GM19372 (cell line): ENCODE data around the gene ERO1B.
"Not testable (repeated sequence)": the region's sequence is repeated elsewhere in the genome, so short reads cannot be mapped to it uniquely, and the experiment has no call there.

Experiments used
- ATAC-seq: cut with Tn5 transposase; IDR thresholded peaks from one replicate; pipeline ENCODE4 v1.9.1; 2021; ENCODE audit warnings: mild to moderate bottlenecking, low read depth, moderate library complexity; ENCODE audit not compliant: unreplicated experiment

ERO1B gene, protein sequence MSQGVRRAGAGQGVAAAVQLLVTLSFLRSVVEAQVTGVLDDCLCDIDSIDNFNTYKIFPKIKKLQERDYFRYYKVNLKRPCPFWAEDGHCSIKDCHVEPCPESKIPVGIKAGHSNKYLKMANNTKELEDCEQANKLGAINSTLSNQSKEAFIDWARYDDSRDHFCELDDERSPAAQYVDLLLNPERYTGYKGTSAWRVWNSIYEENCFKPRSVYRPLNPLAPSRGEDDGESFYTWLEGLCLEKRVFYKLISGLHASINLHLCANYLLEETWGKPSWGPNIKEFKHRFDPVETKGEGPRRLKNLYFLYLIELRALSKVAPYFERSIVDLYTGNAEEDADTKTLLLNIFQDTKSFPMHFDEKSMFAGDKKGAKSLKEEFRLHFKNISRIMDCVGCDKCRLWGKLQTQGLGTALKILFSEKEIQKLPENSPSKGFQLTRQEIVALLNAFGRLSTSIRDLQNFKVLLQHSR

DNA sequence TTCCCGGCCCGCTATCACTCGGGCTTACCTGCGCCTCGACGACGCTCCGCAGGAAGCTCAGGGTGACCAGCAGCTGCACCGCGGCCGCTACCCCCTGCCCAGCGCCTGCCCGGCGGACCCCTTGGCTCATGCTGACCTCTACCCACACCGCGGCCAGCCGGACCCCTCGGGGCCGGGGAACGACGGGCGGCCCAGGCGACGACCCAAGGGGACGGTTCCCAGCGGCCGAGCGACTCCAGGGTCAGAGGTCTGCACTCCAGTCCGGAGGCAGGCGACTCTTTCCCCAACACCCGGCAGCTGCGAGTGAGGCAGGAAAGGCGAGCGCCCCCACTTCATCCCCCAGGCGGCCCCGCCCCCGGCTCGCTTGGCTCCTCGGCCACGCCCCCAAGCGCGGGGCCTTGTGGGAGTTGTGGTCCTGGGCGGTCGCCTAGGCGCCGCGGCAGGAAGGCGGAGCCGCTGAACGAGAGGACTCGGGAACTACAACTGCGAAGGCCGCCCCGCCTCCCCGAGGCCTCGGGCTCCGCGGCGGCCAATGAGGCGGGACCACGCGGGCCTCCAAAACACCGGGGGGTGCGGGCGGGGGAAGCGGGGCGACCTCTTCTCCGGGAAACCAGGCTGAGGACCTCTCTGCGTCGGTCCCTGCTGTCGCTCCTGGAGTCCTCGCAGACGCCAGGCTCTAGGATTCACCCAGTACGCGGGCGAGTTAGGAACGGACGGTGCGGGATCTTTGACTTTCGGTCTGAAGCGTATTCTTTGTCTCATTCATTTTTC is at the start of gene ERO1B:
TSS of gene ERO1B (minus strand) at position 305 of the 771 bp plus-strand sequence. CDS start at position 130, 175 bp downstream.
- peak; percentile 82 for ATAC-seq

DNA sequence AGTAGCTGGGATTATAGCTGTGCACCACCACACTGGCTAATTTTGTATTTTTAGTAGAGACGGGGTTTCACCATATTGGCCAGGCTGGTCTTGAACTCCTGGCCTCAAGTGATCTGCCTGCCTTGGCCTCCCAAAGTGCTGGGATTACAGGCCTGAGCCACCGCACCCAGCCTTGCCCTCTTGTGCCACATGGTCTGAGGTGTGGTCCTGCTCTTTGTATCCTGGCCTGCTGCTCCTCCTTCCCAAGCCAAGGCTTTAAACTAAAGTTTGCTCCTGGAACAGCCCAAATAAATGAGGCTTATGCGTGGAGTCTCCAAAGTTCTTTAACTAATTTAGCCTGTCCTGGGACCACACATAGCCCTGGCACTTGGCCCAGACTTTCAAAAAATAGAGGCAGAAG is 49.7 kb upstream of the ERO1B start:
- not testable (repeated sequence) for ATAC-seq

DNA sequence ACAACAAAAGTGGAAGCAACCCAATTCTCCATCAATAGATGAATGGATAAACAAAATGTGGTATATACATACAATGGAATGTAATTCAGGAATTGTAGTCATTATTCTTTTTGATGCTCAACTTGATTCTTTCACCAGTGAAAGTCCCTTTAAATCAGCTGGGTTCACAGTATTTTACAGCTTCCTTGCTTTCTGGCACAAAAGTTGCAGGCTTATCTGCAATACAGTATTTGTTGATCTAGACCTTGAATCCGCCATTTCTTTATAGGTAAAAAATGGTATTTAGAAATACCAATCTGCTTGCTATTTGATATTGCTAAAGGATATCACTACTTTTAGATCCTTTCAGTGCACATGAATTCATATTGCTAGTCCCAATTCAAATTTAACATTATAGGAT is 44.7 kb upstream of the ERO1B start:
- no peak for ATAC-seq

DNA sequence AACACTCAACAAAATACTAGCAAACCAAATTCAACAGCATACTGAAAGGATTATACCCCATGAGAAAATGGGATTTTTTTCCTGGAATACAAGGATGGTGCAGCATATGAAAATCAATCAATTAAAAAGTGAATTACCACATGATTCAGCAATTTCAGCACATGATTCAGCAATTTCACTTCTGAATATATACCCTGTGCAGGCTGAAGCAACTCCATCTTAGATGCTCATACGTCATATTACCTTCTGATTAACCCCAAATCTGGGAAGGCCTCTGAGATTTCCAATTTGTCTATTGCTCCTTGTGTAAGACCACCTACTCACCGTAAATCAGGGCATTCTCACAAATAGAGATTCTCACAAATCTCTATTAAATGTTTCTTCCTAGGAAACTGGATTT is 43.8 kb upstream of the ERO1B start:
- no peak for ATAC-seq

DNA sequence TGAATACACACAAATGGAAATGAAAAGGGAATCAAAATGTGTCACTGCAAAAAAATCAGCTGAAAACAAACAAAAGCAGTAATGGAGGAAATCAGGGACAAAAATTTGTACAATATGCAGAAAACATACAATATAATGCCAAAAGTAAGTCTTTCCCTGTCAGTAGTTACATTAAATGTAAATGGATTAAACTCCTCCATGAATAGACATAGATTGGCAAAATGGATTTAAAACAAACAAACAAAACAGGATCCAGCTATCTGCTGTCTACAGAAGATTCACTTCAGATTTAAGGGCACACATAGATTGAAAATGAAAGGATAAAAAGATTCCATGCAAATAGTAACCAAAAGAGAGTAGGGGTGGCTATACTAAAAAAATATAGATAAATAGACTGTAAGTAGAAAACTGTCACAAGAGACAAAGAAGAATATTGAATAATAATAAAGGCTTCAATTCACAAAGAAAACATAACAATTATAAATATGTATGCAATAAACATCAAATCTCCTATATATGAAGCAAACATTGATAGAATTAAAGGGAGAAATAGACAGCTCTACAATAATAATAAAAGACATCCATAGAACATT is 42.2 kb upstream of the ERO1B start:
- ATAC-seq = no peak

DNA sequence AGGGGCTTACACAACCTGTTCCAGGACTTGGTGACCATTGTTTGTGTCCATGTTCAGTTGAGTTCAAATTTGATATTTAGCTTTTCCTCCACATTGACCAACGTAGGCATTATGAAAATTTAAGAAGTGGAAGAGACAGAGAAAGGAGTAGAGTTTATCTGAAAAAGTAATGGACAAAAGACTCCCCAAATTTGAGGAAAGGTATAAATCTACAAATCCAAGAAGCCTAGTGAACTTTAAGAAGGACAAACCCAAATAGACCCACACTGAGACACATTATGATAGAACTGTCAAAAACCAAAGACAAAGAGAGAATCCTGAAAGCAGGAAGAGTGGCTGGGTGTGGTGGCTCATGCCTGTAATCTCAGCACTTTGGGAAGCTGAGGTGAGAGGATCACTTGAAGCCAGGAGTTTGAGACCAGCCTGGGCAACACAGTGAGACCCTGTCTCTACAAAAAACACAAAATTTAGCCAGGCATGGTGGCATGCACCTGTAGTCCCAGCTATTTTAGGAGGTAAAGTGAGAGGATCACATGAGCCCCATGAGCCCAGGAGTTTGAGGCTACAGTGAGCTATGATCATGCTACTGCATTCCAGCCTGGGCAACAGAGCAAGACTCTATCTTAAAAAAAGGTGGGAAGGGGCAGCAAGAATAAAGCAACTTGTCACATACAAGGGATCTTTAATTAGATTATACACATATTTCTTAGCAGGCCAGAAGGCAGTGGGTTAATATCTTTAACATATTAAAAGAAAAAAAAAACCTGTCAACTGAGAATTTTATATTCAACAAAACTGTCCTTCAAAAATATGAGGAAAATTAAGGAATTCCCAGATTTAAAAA is 41.0 kb upstream of the ERO1B start:
- no peak for ATAC-seq

DNA sequence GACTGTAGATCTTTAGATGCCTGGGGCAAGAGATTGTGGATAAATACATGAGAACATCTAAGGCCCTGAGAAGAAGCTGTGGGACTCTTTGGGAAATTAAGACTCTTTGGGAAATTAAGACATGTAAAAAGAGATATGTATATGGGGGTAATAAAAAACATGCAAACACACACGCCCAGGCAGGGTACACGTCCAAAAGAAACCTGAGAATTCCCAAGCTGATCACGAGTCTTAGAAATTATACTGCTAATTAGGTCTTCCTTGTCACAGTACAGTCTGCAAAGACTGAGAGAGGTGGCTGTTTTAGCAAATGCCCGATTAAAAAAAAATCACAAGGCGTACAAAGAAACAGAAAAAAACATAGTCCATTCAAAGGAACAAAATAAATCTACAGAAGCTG is 39.3 kb upstream of the ERO1B start:
- ATAC-seq = no peak

DNA sequence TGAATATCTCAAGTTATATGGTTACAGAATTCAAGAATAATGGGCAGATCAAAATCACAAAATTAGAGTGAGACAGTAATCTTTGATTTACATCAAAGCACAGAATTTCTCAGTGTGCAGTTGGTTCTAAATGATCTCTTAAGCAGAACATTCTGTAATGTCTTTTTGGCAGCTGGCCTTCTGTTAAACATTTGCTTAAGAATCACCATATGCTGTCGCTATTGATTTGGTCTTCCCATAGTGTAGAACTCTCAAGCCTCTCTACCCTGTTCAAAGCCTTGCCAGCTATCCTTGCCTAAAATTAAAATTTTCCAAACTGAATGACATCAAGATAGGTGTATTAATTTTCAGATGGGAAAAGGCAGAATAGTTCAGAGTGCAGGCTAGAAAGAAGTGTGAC is 38.9 kb upstream of the ERO1B start:
- ATAC-seq = no peak

DNA sequence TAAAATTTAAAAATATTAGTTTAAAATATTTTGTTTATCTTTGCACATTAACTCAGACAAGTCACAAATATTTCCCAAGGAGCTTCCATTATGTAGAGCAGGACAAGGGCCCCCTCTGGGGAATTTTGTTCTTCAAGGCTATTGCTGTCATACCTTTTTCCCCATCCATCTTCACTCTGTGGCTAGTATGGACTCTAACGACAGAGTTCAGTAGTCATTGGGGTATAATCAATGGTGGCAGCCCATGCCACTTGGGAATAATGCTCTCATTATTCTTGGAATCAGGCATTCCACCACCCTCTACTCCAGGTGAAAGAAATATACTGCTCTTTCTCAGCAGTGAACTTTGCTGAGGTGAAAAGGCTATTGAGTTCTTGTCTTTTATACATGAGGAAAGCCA is 38.5 kb upstream of the ERO1B start:
- ATAC-seq = no peak

DNA sequence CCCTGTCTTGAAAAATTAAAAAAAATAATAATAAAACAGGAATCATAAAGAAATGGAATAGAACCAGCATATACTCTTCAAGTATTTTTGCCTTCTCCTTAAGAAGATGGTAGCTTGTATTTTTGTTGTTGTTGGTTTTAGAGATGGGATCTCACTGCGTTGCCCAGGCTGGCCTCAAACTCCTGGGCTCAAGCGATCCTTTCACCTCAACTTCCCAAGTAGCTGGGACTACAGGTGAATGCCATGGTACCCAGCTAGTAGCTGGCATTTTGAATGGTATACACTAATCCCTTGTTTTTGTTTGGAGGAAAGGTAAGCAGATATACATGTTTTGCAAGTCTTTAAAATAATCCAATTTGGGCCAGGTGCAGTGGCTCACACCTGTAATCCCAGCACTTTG is 34.7 kb upstream of the ERO1B start:
- no peak for ATAC-seq

DNA sequence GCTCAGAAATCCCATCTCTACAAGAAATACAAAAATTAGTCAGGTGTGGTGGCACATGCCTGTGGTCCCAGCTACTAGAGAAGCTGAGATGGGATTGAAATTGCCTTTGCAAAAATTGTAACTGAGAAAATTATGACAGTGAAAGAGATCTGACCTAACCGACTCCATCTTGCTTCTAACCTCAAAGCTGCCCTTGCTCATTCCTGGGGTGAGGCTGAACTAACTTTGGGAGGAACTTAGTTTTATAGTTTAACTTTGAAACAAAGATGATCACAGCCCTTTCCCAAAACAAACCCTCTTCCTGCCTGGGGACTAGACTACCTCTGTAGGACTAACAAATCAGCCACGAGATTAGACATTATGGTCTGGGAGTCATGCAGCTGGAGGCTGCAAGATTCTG is 33.8 kb upstream of the ERO1B start:
- no peak for ATAC-seq

DNA sequence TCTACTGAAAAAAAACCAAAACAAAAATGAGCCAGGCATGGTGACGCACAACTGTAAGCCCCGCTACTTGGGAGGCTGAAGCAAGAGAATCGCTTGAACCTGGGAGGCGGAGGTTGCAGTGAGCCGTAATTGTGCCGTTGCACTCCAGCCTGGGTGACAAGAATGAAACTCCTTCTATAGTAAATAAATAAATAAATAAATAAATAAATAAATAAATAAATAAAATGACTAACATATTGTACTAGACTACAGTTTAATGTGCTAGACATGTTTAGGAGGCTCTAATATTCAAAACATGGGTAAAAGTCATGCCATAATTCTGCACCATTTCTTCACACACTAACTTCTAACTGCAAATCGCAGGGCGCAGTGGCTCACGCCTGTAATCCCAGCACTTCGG is 33.3 kb upstream of the ERO1B start:
- ATAC-seq = no peak

DNA sequence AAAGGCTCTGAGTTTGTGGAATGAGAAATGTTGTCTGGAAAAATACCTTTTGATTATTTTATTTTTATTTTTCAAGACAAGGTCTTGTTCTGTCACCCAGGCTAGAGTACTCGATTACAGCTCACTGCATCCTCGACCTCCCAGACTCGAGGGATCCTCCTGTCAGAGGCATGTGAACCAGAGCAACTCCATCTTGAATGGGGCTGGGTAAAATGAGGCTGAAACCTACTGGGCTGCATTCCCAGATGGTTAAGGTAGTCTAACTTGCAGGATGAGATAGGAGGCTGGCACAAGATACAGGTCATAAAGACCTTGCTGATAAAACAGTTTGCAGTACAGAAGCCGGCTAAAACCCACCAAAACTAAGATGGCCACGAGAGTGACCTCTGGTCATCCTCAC is 32.3 kb upstream of the ERO1B start:
- ATAC-seq = not testable (repeated sequence)

DNA sequence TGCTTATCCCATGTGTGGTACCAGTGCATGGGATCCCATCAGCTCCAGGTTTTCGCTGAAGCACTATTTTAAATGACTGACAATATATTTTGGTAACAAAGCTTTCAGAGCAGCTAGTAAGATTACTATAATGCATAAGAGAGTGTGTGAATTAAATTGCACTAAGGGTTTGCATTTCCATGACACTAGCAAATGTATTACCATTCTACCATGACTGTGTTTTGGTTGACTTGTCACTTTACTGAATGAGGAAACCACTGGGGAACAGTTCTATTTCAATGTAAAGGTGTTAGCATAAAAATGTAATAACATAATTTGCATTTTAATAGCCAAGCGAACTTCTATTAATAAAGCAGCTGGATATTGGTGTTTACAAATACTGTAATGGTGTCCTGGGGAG is 31.7 kb upstream of the ERO1B start:
- ATAC-seq = no peak

DNA sequence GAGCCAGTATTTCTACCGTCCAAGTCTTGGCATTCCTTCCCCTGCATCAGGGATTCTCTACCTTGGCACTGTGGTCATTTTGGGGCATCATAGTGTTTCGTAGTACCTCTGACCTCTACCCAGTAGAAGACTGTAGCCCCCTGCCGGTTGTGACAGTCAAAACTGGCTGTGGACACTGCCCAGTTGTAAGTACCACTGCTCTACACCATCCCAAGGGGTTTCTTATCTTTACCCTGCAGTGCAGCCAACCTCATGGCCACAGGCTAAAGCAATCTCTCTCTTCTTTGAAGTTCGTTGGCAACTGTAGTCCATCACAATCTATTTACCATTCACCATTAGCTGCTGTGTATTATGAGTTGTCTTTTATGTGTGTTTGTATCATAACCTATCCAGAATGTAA is 29.3 kb upstream of the ERO1B start:
- ATAC-seq = no peak

DNA sequence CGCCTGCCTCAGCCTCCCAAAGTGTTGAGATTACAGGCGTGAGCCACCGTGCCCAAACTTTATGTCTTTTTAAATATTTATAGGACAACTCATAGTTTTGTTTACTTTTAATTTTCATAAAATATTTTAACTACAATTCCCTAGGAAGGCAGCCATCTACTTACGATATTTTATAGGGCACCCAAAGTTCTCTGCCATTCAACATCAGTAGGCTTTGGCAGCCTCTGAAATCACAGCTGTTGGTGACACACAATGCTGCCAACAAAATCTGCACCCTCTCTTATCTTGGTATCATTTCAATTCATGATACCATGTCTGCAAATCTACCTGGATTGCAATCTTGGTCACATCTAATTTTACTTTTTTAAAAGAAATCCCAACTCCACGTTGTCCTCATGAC is 27.1 kb upstream of the ERO1B start:
- no peak for ATAC-seq

DNA sequence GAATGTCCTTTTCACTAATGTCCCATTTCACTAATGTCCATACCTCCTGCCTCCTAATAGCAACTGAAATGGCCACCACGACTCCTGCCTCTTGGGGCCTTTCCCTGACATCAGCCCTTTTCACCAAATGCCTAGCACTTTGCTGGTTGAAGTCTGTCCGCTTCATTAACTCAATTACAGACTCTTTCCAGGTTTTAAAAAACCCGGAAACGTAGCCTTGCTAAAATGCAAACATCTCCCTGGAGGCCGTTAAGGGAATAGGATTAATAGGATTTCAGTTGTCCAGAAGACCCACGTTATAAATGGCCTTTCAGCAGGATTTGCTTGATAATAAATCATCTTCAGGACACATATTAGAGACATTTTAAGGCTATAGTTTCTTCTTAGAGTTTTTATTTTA is 25.7 kb upstream of the ERO1B start:
- no peak for ATAC-seq

DNA sequence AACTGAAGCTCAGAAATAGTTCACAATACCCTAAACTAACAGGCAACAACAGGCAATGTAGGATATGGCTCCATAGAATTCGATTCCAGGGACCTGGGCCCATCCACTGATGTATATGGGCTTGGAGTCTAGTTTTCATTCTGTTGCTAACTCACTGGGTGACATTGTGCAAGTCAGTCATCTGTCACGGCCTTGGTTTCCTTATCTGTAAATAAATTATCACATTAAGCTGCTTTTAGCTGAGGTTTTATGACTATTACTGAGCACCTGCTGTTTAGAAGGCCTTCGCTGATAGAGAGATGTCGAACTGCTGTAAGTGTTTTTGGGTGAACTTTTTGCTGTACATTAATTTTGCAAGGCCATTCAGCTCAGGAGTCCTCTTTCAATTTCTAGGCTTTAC is 22.9 kb upstream of the ERO1B start:
- ATAC-seq = no peak

DNA sequence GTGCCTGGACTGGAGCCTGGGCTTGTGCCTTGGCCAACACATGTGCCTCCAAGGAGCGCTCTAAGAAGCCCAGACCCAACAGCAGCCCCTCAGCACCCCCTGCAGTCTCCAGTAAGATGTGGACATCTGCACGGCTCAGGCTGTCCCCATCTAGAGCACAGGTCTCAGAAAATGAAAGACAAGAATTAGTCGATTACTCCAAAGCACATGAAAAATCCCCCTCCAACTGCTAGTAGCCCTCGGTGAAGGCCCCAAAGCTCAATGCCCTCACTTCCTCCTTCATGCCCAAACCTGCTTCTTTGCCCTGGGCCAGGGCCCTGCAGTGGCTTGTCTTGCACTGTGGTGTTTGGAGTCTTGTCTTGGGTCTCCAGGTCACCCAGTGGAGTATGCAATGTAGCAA is 21.9 kb upstream of the ERO1B start:
- peak; percentile 57 for ATAC-seq

DNA sequence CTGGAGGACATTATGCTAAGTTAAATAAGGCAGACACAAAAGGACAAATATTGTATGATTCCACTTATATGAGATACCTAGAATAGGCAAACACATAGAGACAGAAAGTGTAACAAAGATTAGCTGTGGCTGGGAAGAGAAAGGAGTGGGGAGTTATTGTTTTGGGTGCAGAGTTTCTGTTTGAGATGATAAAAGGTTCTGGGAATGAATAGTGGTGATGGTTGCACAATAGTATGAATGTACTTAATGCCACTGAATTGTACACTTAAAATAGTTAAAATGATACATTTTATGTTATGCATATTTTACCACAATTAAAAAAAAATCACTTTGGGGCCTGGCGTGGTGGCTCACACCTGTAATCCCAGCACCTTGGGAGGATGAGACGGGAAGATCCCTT is 21.2 kb upstream of the ERO1B start:
- no peak for ATAC-seq

DNA sequence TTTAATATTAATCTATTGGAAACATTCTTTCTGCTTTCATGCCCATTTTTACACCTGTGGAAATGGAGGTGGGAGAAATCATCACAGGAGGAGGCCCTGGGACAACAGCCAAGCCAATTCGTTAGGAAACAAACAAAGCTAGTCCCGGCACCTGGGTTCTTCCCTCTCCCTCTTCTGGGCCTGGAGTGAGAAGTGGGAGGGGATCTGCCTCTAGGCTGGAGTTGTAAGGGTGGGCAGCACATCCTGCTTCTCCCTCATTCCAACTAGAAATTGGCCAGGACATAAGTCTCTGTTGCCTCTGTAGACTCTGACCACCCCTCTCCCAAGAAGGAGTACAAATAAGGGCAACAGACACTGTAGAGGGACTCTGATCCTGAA is 20.2 kb upstream of the ERO1B start:
- ATAC-seq = no peak
